HCT116 (cell line): ENCODE data around the gene ARMC10. TPM values are rescaled to one million over a fixed set of nuclear protein-coding genes. Genes with fewer than 3 reads are reported as not detected.

Experiments
- ATAC-seq: fragments of 200-7000 bp; cut with Tn5 transposase; 2 replicates; pipeline ENCODE4 v1.9.1; 2020; ENCODE audit warnings: mild to moderate bottlenecking, moderate library complexity
- BruUV-seq: library from RNA; stranded (reverse); fragments of 400-500 nt; replicated peaks from 2 replicates; lab custom pipeline; 2021; lab: Mats Ljungman, UMichigan
- CTCF ChIA-PET: fragments of 300-600 bp; sonication (Branson Sonifier 250); formaldehyde crosslinking; loops from one replicate; lab custom pipeline; 2021; ENCODE audit warnings: antibody characterized with exemption; lab: Charles Lee
- POLR2A ChIA-PET: fragments of 300-600, 350-600 bp; sonication (Branson Sonifier 250); formaldehyde crosslinking; loops from one replicate; lab custom pipeline; 2021; ENCODE audit warnings: antibody characterized with exemption; lab: Charles Lee
- RAD21 ChIA-PET, 2 experiments: fragments of 300-600 bp; sonication (Branson Sonifier 250); formaldehyde crosslinking; loops; one replicate each; lab custom pipeline; 2023; ENCODE audit warnings: low total read pairs in 2 of 2; ENCODE audit not compliant: uncharacterized antibody in 2 of 2, unreplicated experiment in 2 of 2, low non-redundant PET in 1 of 2; lab: Charles Lee
- DNase-seq: peaks from one replicate; pipeline ENCODE4 v3.0.0-alpha.2; 2010; ENCODE audit warnings: low read depth, low spot score
- H2AFZ ChIP-seq: fragments of 200-600 bp; shearing (Covaris generic), sonication (generic); 2 replicates; pipeline ENCODE4 v1.6.1; 2017; ENCODE audit warnings: low read depth, mixed run types, mixed read lengths, antibody characterized with exemption, low read length; ENCODE audit not compliant: poor library complexity, severe bottlenecking
- H3K27ac ChIP-seq: 2 replicates; pipeline ENCODE4 v1.5.1; 2012; ENCODE audit warnings: low read depth, low read length
- H3K27me3 ChIP-seq: fragments of 200-600 bp; sonication (generic); 2 replicates; pipeline ENCODE4 v1.6.1; 2016; ENCODE audit warnings: mixed run types, low read length, mixed read lengths; ENCODE audit not compliant: insufficient read depth
- H3K36me3 ChIP-seq, 2 experiments: fragments of 200-500 bp in 1 of 2; fragments of 200-600 bp in 1 of 2; sonication (Bioruptor generic) in 1 of 2; sonication (generic) in 1 of 2; 2 replicates each; pipeline versions ENCODE4 v1.5.1 to v1.6.1; 2014 to 2016; ENCODE audit warnings: low read length in 2 of 2, inconsistent platforms in 1 of 2, mixed read lengths in 1 of 2, mixed run types in 1 of 2; ENCODE audit not compliant: insufficient read depth in 2 of 2, control insufficient read depth in 1 of 2
- H3K4me1 ChIP-seq, 2 experiments: fragments of 200-600 bp in 1 of 2; sonication (generic) in 1 of 2; 2 replicates each; pipeline versions ENCODE4 v1.5.1 to v1.6.1; 2012 to 2017; ENCODE audit warnings: low read length in 2 of 2, inconsistent platforms in 1 of 2, mild to moderate bottlenecking in 1 of 2, mixed read lengths in 1 of 2, mixed run types in 1 of 2, moderate library complexity in 1 of 2; ENCODE audit not compliant: insufficient read depth in 2 of 2, control insufficient read depth in 1 of 2
- H3K4me2 ChIP-seq: fragments of 200-600 bp; sonication (generic); 2 replicates; pipeline ENCODE4 v1.6.1; 2017; ENCODE audit warnings: mixed run types, low read length, mixed read lengths
- H3K4me3 ChIP-seq, 2 experiments: fragments of 200-600 bp in 1 of 2; sonication (generic) in 1 of 2; replicated peaks in 1 of 2; 2 replicates each; pipeline ENCODE4 v1.5.1; 2011 to 2016; ENCODE audit warnings: low read length in 2 of 2, control low read depth in 1 of 2, low read depth in 1 of 2, mild to moderate bottlenecking in 1 of 2, mixed read lengths in 1 of 2, mixed run types in 1 of 2
- H3K79me2 ChIP-seq: fragments of 200-600 bp; sonication (generic); 2 replicates; pipeline ENCODE4 v1.6.1; 2017; ENCODE audit warnings: mild to moderate bottlenecking, mixed run types, low read length, moderate library complexity, mixed read lengths; ENCODE audit not compliant: insufficient read depth
- H3K9ac ChIP-seq: fragments of 200-600 bp; sonication (generic); 2 replicates; pipeline ENCODE4 v1.6.1; 2016; ENCODE audit warnings: low read length, mixed read lengths
- H3K9me2 ChIP-seq: fragments of 200-600 bp; sonication (generic), shearing (Covaris generic); 2 replicates; pipeline ENCODE4 v1.6.1; 2017; ENCODE audit warnings: mixed run types, mild to moderate bottlenecking, moderate library complexity; ENCODE audit not compliant: insufficient read depth
- H3K9me3 ChIP-seq, 2 experiments: fragments of 200-500 bp in 1 of 2; fragments of 200-600 bp in 1 of 2; sonication (Bioruptor generic) in 1 of 2; sonication (generic) in 1 of 2; 2 replicates each; pipeline ENCODE4 v1.6.1; 2014 to 2017; ENCODE audit warnings: low read length in 2 of 2, mixed read lengths in 2 of 2, inconsistent platforms in 1 of 2, low read depth in 1 of 2, mild to moderate bottlenecking in 1 of 2, mixed run types in 1 of 2, moderate library complexity in 1 of 2; ENCODE audit not compliant: control insufficient read depth in 1 of 2, insufficient read depth in 1 of 2
- H4K20me1 ChIP-seq: fragments of 200-600 bp; sonication (generic), shearing (Covaris generic); 2 replicates; pipeline ENCODE4 v1.6.1; 2017; ENCODE audit warnings: mixed run types, mild to moderate bottlenecking, moderate library complexity; ENCODE audit not compliant: insufficient read depth
- ATF3 ChIP-seq: IDR thresholded peaks from 2 replicates; pipeline ENCODE4 v1.6.1; 2012
- CBX3 ChIP-seq: IDR thresholded peaks from 2 replicates; pipeline ENCODE4 v1.6.1; 2012; ENCODE audit warnings: low read depth
- ELF1 ChIP-seq: IDR thresholded peaks from 2 replicates; pipeline ENCODE4 v1.6.1; 2012; ENCODE audit warnings: low read depth, borderline replicate concordance
- EZH2phosphoT487 ChIP-seq: fragments of 200-600 bp; IDR thresholded peaks from 2 replicates; pipeline ENCODE4 v1.6.1; 2018; ENCODE audit warnings: antibody characterized with exemption, borderline replicate concordance
- FOSL1 ChIP-seq: IDR thresholded peaks from 2 replicates; pipeline ENCODE4 v1.6.1; 2012; ENCODE audit warnings: low read depth
- JUND ChIP-seq: IDR thresholded peaks from 2 replicates; pipeline ENCODE4 v1.6.1; 2012
- MAX ChIP-seq: IDR thresholded peaks from 2 replicates; pipeline ENCODE4 v1.6.1; 2012
- SRF ChIP-seq: IDR thresholded peaks from 2 replicates; pipeline ENCODE4 v1.6.1; 2012; ENCODE audit warnings: low read depth
- YY1 ChIP-seq: IDR thresholded peaks from 2 replicates; pipeline ENCODE4 v1.6.1; 2011; ENCODE audit warnings: low read length, low read depth, moderate library complexity, mild to moderate bottlenecking; ENCODE audit not compliant: insufficient replicate concordance; ENCODE audit errors: extremely low read depth
- ZBTB33 ChIP-seq: IDR thresholded peaks from 2 replicates; pipeline ENCODE4 v1.6.1; 2011; ENCODE audit warnings: mild to moderate bottlenecking, low read length, moderate library complexity; ENCODE audit not compliant: insufficient replicate concordance; ENCODE audit errors: extremely low read depth
- ZFX ChIP-seq: fragments of 450-650 bp; IDR thresholded peaks from 2 replicates; pipeline ENCODE4 v1.6.1; 2017
- intact Hi-C: fragments of 100-400 bp; cut with micrococcal nuclease; formaldehyde crosslinking; loops from 2 replicates; pipeline ENCODE4 v1.10.0; 2022
- total RNA-seq: library from RNA; stranded (reverse); gene quantifications from one replicate; pipeline ENCODE4 v1.2.1, GENCODE V29; 2021; ENCODE audit not compliant: unreplicated experiment

Gene ARMC10
- total RNA-seq, 1 experiment from 2014 or later: 53.3 TPM

GRCh38 chr7:103113164-103113563, 38.2 kb downstream of the ARMC10 start (continued):
- no peak for TF ChIP-seq ZBTB33

GRCh38 chr7:103114576-103115008, 39.7 kb downstream of the ARMC10 start:
- BruUV-seq: no TSS peak
- POLR2A ChIA-PET: no interaction called here
- Histone ChIP-seq H3K79me2 (no peaks in the 10 kb centered on the region), H3K4me1 (peaks cover 8 to 12% of the 10 kb centered on the region in 2 experiments), H3K4me2 (no peak overlapping the region), H3K4me3 (no peak overlapping the region), H3K9me2 (no peaks in the 10 kb centered on the region), H3K27ac (no peak overlapping the region), H3K9ac (no peak overlapping the region), H3K36me3 (peaks cover 0 to 3% of the 10 kb centered on the region in 2 experiments; a peak in 1 of 4 replicates), H2AFZ (no peak overlapping the region), H4K20me1 (no peaks in the 10 kb centered on the region), H3K27me3 (no peaks in the 10 kb centered on the region), H3K9me3 (no peaks in the 10 kb centered on the region)
- DNase-seq (no peak), ATAC-seq (no peak)
- intact Hi-C loops: no loop called here
- RAD21 ChIA-PET: no interaction called here
- TF ChIP-seq SRF (no peak), FOSL1 (no peak), CBX3 (no peak), EZH2phosphoT487 (no peak), ZBTB33 (no peak), ZFX (no peak), MAX (no peak), ELF1 (no peak), YY1 (no peak), JUND (no peak), ATF3 (no peak)
- CTCF ChIA-PET: no interaction called here
